ENCODE data around the gene PHOX2B.
"Not testable (repeated sequence)": the region's sequence is repeated elsewhere in the genome, so short reads cannot be mapped to it uniquely, and the experiment has no call there.

The PHOX2B gene

GRCh38 chr4:41741354-41741753, 7.2 kb downstream of the PHOX2B start:
- TF ChIP-seq, protein P1, sequence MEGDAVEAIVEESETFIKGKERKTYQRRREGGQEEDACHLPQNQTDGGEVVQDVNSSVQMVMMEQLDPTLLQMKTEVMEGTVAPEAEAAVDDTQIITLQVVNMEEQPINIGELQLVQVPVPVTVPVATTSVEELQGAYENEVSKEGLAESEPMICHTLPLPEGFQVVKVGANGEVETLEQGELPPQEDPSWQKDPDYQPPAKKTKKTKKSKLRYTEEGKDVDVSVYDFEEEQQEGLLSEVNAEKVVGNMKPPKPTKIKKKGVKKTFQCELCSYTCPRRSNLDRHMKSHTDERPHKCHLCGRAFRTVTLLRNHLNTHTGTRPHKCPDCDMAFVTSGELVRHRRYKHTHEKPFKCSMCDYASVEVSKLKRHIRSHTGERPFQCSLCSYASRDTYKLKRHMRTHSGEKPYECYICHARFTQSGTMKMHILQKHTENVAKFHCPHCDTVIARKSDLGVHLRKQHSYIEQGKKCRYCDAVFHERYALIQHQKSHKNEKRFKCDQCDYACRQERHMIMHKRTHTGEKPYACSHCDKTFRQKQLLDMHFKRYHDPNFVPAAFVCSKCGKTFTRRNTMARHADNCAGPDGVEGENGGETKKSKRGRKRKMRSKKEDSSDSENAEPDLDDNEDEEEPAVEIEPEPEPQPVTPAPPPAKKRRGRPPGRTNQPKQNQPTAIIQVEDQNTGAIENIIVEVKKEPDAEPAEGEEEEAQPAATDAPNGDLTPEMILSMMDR (conservative IDR thresholded peaks at IDR 0.05; ENCODE audit: low read depth, low read length) = no peak
- DNase-seq (ENCODE audit: low read depth) = no peak
- no peak overlapping the region for H3K4me3 ChIP-seq (ENCODE audit: low read length)

DNA sequence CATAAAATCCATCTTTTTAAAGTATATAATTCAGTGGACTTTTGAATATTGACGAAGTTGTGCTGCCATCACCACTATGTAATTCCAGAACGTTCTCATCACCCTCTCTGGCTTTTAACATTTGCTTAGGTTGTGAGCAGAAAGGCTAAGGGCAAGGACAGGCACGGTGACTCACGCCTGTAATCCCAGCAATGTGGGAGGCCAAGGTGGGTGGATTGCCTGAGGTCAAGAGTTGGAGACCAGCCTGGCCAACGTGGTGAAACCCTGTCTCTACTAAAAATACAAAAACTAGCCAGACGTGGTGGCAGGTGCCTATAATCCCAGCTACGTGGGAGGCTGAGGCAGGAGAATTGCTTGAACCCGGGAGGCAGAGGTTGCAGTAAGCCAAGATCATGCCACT, 11.0 kb downstream of the PHOX2B start:
- H3K4me3 ChIP-seq (ENCODE audit: low read length); DNase-seq (ENCODE audit: low read depth): not testable (repeated sequence)

- DNase-seq (ENCODE audit: low read depth) = no peak
- TF ChIP-seq, protein P1 (conservative IDR thresholded peaks at IDR 0.05; ENCODE audit: low read depth, low read length) = no peak
- no peak overlapping the region for H3K4me3 ChIP-seq (ENCODE audit: low read length)
Measured at GRCh38 chr4:41734371-41734770, 14.2 kb downstream of the PHOX2B start.

DNA sequence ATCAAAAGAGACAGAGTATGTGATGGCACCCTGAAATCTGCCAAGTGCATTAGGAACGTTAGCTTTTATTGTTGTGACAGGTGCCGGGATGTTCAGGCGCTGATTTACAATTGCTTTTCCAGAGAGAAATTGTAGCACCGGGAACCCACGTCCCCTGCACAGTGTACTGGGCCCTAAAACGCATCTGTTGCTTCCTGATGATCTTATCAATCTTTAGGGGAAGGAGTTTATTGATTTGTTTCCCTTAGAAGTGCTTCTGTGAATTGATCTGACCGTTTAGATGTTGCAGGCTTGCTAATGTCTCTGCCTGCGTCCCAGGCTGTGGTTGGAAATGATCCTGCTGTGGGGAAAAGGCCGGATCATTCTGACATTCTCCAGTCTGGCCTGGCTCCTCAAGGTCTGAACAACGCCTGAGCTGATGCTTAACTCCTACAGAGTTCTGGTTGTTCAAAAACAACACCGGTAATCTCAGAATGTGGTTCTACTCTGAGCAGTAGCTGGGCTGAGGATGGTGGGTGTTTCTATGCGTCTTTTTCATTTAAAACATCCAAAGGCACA, 16.9 kb downstream of the PHOX2B start:
- TF ChIP-seq, protein P1 (conservative IDR thresholded peaks at IDR 0.05; ENCODE audit: low read depth, low read length) = no peak

GRCh38 chr4:41728573-41728913, 20.0 kb downstream of the PHOX2B start:
- TF ChIP-seq, protein P1 (conservative IDR thresholded peaks at IDR 0.05; ENCODE audit: low read depth, low read length) = no peak
- H3K4me3 ChIP-seq (ENCODE audit: low read length) = no peak overlapping the region
- DNase-seq (ENCODE audit: low read depth) = no peak

More for the DNA sequence above, 16.9 kb downstream of the PHOX2B start:
- no peak for DNase-seq (ENCODE audit: low read depth)
- H3K4me3 ChIP-seq (ENCODE audit: low read length) = no peak overlapping the region

GRCh38 chr4:41727861-41728572, 20.5 kb downstream of the PHOX2B start:
- H3K4me3 ChIP-seq (ENCODE audit: low read length) = no peak overlapping the region
- TF ChIP-seq, protein P1 (conservative IDR thresholded peaks at IDR 0.05; ENCODE audit: low read depth, low read length) = no peak
- DNase-seq (ENCODE audit: low read depth) = no peak

GRCh38 chr4:41725254-41725653, 23.3 kb downstream of the PHOX2B start:
- H3K4me3 ChIP-seq (ENCODE audit: low read length) = no peak overlapping the region
- TF ChIP-seq, protein P1 (conservative IDR thresholded peaks at IDR 0.05; ENCODE audit: low read depth, low read length) = peak; percentile 23
- no peak for DNase-seq (ENCODE audit: low read depth)
